Measurements from ENCODE around the gene PRG2.
"Not testable (repeated sequence)": the region's sequence is repeated elsewhere in the genome, so short reads cannot be mapped to it uniquely, and the experiment has no call there.

PRG2 gene

DNA sequence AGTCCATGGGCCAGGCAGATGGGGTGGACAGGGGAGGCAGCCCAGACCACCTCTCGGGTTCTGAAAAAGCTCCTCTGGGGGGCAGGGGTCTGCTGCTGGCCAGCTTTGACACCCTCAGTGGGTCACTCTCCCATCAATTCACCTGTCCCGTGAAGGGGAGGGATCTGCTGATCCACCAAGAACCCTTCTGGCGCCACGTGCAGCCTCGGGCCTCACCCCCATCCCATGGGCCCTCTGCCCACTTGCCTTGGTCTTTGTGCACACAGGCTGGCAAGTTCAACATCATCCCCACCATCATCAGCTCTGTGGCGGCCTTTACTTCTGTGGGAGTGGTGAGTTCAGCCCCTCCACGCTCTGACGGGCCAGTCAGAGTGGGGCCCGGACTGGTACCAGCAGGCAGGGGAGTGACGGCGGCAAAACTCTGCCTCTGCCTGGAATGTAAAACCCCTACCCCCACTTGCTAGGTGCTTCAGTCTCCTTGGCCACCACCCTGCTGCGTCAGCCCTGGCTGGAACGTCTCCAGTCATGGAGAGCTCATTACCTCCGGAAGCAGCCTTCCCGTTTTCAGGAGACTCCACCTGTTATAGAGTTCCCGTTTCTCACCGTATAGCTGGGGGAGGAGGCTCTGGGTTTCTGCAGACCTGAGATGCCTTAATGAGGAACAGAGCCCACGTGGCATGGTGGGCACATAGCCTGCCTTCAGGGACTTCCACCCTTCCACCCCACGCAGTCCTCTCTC is 22.2 kb downstream of the PRG2 start:
- Histone ChIP-seq H3K79me2 (ENCODE audit: control insufficient read depth, insufficient read depth, low read length, unreplicated experiment) (no peaks in the 10 kb centered on the region), H3K27ac (ENCODE audit: low read depth, low read length) (no peak overlapping the region), H3K4me3 (ENCODE audit: low read depth, low read length) (no peak overlapping the region), H3K4me1 (ENCODE audit: control insufficient read depth, insufficient read depth, low read length, unreplicated experiment) (peaks cover 4% of the 10 kb centered on the region), H3K36me3 (ENCODE audit: insufficient read depth, low read length) (no peaks in the 10 kb centered on the region), H2AFZ (ENCODE audit: low read length, unreplicated experiment) (no peak overlapping the region), H3K27me3 (ENCODE audit: insufficient read depth, low read length) (peaks cover 38% of the 10 kb centered on the region)

DNA sequence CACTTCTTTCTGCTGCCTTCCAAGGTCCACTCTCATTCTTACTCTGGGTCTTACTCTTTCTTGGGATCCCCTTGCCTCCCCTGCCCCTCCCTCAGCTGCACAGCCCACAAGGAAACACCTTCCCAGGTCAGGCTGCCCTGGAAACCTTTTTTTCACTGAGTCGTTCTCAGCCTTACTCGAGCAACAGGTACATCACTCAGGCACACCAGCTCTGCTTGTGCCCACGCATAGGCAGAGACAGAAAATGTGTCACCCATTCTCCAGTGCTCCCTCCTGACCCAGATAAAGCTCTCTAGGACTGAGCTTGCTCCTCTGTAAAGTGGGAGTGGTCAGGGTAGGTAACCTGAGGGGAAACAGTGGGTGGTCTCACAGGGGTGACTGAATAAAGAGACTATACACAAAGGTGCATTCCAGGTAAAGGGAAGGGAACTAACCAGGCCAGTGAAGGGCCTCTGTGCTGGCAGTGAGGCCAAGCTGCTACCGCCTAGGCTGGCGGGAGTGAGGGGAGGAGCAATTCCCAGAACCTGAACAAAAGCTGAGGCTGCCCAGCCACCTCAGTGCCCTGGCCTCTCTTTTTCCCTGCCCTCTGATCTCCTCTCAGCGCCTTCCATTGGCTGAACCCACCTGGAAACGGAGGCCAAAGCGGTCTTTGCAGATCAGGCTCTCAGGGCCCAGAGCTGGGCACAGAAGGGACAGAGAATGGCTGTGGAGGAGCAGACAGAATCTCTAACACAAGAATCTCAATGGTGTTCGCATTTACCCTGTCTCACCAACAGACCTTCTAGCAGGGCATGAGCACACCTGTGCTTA is 25.4 kb downstream of the PRG2 start:
- H2AFZ ChIP-seq (ENCODE audit: low read length, unreplicated experiment), result no peak overlapping the region
- no peak overlapping the region for H3K27ac ChIP-seq (ENCODE audit: low read depth, low read length)
- H3K4me3 ChIP-seq (ENCODE audit: low read depth, low read length), result no peak overlapping the region
- H3K4me1 ChIP-seq (ENCODE audit: control insufficient read depth, insufficient read depth, low read length, unreplicated experiment), result peaks cover 3% of the 10 kb centered on the region
- H3K79me2 ChIP-seq (ENCODE audit: control insufficient read depth, insufficient read depth, low read length, unreplicated experiment), result no peaks in the 10 kb centered on the region
- H3K27me3 ChIP-seq (ENCODE audit: insufficient read depth, low read length), result peaks cover 50% of the 10 kb centered on the region
- no peaks in the 10 kb centered on the region for H3K36me3 ChIP-seq (ENCODE audit: insufficient read depth, low read length)

DNA sequence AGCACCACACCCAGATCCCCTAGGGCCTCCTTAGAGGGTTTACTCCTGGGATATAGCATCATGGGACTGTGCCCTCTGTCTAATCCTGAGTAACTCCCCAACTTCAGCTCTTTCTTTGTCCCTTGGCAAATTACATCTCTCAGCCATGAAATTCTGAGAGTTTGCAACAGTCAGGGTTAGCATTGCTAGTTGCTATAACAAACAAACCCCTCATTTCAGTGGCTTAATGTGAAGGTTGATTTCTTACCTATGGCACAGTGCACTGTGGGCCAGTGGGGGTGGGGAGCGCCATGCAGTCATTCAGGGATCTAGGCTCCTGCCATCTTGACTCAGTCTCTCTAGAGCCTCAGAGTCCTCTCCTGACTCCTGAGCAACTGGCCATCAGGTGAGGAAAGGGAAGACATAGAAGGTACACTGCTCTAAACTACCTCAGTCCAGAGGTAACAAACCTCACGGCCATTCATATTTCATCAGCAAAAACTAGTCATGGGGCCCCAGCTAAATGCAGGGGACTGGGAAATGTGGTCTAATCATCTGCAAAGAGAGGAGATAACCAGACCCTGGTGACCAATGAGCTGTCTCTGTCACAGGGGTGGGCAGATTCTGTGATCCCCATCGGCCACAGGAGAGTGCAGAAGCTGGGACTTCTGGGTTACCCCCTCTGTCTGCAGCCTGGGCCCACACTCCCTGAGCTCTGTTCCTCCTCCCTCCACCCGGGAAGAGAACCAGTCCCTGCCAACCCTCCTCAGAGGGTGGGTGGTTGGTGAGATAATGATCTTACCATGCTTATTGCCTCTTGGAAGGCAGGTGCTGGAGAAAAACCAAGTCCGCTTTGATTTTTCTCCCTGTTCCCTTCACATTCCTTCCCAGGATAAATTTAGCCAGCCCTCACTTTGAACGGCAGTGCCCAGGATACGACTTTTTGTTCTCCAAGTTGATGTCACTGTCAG is 27.0 kb downstream of the PRG2 start:
- Histone ChIP-seq H3K36me3 (ENCODE audit: insufficient read depth, low read length) (no peaks in the 10 kb centered on the region), H3K4me3 (ENCODE audit: low read depth, low read length) (no peak overlapping the region), H3K4me1 (ENCODE audit: control insufficient read depth, insufficient read depth, low read length, unreplicated experiment) (no peaks in the 10 kb centered on the region), H3K27ac (ENCODE audit: low read depth, low read length) (no peak overlapping the region), H3K27me3 (ENCODE audit: insufficient read depth, low read length) (peaks cover 50% of the 10 kb centered on the region), H3K79me2 (ENCODE audit: control insufficient read depth, insufficient read depth, low read length, unreplicated experiment) (no peaks in the 10 kb centered on the region), H2AFZ (ENCODE audit: low read length, unreplicated experiment) (no peak overlapping the region)

DNA sequence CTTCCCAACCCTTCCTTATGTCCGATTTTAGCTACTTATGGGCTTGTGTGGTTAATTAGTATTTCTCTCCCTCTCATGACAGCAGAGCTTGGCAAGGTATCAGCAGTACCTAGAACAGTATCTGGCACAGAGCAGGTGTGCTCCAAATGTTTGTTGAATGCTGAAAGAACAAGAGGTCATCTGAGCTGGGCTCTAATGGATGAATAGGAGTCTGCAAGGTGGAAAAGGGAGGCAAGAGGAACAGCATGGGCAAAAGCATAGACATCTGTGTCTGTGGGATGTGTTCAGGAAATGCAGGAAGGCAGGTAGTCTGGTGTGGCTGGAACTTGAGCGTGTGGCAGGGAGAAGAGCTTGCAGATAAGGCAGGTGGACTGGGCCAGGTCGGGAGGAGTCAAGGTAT is 28.5 kb downstream of the PRG2 start:
- Histone ChIP-seq H3K27me3 (ENCODE audit: insufficient read depth, low read length) (peaks cover 47% of the 10 kb centered on the region), H3K4me3 (ENCODE audit: low read depth, low read length) (no peak overlapping the region), H2AFZ (ENCODE audit: low read length, unreplicated experiment) (no peak overlapping the region), H3K79me2 (ENCODE audit: control insufficient read depth, insufficient read depth, low read length, unreplicated experiment) (no peaks in the 10 kb centered on the region), H3K4me1 (ENCODE audit: control insufficient read depth, insufficient read depth, low read length, unreplicated experiment) (no peaks in the 10 kb centered on the region), H3K36me3 (ENCODE audit: insufficient read depth, low read length) (no peaks in the 10 kb centered on the region), H3K27ac (ENCODE audit: low read depth, low read length) (no peak overlapping the region)

DNA sequence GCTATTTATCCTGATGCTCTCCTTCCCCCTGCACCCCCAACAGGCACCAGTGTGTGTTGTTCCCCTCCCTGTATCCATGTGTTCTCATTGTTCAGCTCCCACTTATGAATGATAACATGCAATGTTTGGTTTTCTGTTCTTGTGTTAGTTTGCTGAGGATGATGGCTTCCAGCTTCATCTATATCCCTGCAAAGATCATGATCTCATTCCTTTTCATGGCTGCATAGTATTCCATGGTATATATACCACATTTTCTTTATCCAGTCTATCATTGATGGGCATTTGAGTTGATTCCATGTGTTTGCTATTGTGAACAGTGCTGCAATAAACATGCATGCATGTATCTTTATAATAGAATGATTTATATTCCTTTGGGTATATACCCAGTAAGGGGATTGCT is 29.0 kb downstream of the PRG2 start:
- not testable (repeated sequence) for H3K4me3 ChIP-seq (ENCODE audit: low read depth, low read length); H3K36me3 ChIP-seq (ENCODE audit: insufficient read depth, low read length); H3K4me1 ChIP-seq (ENCODE audit: control insufficient read depth, insufficient read depth, low read length, unreplicated experiment); H3K79me2 ChIP-seq (ENCODE audit: control insufficient read depth, insufficient read depth, low read length, unreplicated experiment); H2AFZ ChIP-seq (ENCODE audit: low read length, unreplicated experiment); H3K27ac ChIP-seq (ENCODE audit: low read depth, low read length)
- H3K27me3 ChIP-seq (ENCODE audit: insufficient read depth, low read length), result peaks cover 45% of the 10 kb centered on the region

DNA sequence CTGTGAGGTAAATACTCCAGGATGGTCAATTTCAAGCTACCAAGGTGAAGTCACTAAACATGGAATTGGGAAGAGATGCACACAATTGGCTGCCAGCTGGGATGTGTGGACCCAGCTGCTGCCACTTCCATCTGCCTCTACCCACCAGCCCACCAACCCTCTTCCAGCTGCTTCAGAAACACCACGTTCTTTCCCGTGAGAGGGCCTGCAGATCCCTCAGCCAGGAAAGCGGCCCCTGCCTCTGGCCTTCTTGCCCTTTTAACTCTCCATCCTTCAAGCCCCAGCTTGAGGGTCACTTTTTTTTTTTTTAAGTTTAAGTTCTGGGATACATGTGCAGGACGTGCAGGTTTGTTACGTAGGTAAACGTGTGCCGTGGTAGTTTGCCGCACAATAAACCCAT is 29.5 kb downstream of the PRG2 start:
- Histone ChIP-seq H3K4me1 (ENCODE audit: control insufficient read depth, insufficient read depth, low read length, unreplicated experiment) (no peaks in the 10 kb centered on the region), H3K36me3 (ENCODE audit: insufficient read depth, low read length) (no peaks in the 10 kb centered on the region), H3K4me3 (ENCODE audit: low read depth, low read length) (no peak overlapping the region), H3K79me2 (ENCODE audit: control insufficient read depth, insufficient read depth, low read length, unreplicated experiment) (no peaks in the 10 kb centered on the region), H3K27me3 (ENCODE audit: insufficient read depth, low read length) (peaks cover 41% of the 10 kb centered on the region), H2AFZ (ENCODE audit: low read length, unreplicated experiment) (no peak overlapping the region), H3K27ac (ENCODE audit: low read depth, low read length) (no peak overlapping the region)

DNA sequence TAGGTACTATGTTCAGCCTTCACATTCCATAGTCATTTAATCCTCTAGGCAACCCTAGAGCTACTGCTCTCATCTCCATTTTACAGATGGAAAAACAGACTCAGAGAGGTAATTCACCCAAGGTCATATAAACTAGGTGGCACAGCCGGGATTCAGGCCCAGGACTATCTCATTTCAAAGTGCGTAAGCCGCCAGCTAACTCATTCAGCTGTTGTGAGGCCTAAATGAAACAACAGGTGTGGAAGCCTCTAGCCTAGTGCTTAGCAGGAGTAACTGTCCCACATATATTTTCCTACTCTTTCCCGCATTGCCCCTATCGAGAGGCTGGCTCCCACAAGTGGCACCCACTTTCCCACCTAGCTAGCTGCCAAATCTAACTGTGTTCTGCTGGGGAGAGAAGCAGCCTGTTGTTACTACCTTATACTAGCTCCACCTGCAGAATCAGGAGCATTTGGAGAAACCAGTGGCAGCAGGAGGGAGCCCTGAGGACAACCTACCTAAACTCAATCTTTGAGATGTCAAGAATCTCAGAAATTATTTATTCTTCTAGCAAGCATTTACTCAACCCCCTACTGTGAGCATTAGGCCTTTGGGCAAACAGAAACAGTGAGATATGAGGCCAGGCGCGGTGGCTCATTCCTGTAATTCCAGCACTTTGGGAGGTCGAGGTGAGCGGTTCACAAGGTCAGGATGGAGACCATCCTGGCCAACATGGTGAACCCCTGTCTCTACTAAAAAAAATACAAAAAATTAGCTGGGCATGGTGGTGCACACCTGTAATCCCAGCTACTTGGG is 30.4 kb downstream of the PRG2 start:
- no peaks in the 10 kb centered on the region for H3K79me2 ChIP-seq (ENCODE audit: control insufficient read depth, insufficient read depth, low read length, unreplicated experiment)
- H3K27me3 ChIP-seq (ENCODE audit: insufficient read depth, low read length), result peaks cover 35% of the 10 kb centered on the region
- no peak overlapping the region for H3K4me3 ChIP-seq (ENCODE audit: low read depth, low read length)
- no peaks in the 10 kb centered on the region for H3K4me1 ChIP-seq (ENCODE audit: control insufficient read depth, insufficient read depth, low read length, unreplicated experiment)
- H2AFZ ChIP-seq (ENCODE audit: low read length, unreplicated experiment), result no peak overlapping the region
- H3K36me3 ChIP-seq (ENCODE audit: insufficient read depth, low read length), result no peaks in the 10 kb centered on the region
- H3K27ac ChIP-seq (ENCODE audit: low read depth, low read length), result no peak overlapping the region

DNA sequence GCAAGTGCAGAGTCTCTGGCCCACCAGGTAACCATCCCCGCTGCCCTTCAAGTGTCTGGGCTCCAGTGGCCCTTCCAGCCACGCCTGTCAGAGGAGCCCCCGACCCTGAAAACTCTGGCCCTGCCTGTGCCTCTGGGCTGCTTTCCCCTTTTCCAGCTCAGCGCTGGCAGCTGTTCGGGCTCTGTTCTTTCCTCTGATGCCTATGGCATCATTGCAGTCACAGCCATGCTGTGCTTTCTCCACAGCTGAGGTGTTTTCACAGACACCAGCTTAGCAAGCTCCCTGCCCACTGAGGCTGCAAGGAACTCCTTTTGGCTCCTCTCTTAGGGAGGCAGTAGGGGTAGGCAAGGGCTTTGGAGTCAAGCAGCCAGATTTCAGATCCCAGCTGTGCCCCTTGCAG is 31.1 kb downstream of the PRG2 start:
- Histone ChIP-seq H3K4me1 (ENCODE audit: control insufficient read depth, insufficient read depth, low read length, unreplicated experiment) (no peaks in the 10 kb centered on the region), H3K36me3 (ENCODE audit: insufficient read depth, low read length) (no peaks in the 10 kb centered on the region), H3K27ac (ENCODE audit: low read depth, low read length) (no peak overlapping the region), H3K4me3 (ENCODE audit: low read depth, low read length) (no peak overlapping the region), H2AFZ (ENCODE audit: low read length, unreplicated experiment) (no peak overlapping the region), H3K79me2 (ENCODE audit: control insufficient read depth, insufficient read depth, low read length, unreplicated experiment) (no peaks in the 10 kb centered on the region), H3K27me3 (ENCODE audit: insufficient read depth, low read length) (peaks cover 28% of the 10 kb centered on the region)

DNA sequence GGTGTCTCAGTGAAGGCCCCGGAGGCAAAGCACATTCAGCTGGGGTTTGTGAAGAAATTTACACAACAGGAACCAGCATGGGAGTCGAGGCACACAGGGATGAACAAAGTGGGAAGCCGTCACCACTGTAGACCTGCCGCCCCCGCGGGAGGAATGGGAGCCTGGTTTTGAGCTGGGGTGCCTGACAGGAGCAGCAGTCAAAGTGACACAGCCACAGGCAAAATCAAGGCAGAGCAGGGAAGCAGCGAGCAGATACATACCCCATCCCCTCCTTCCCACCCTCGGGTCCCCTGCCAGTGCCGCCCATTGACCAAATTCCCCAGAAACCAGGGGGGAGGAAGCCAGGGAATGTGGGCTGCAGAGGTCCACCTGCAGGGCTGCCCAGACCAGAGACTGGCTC is 31.5 kb downstream of the PRG2 start:
- Histone ChIP-seq H3K4me1 (ENCODE audit: control insufficient read depth, insufficient read depth, low read length, unreplicated experiment) (no peaks in the 10 kb centered on the region), H3K27ac (ENCODE audit: low read depth, low read length) (no peak overlapping the region), H3K79me2 (ENCODE audit: control insufficient read depth, insufficient read depth, low read length, unreplicated experiment) (no peaks in the 10 kb centered on the region), H2AFZ (ENCODE audit: low read length, unreplicated experiment) (no peak overlapping the region), H3K36me3 (ENCODE audit: insufficient read depth, low read length) (no peaks in the 10 kb centered on the region), H3K27me3 (ENCODE audit: insufficient read depth, low read length) (peaks cover 24% of the 10 kb centered on the region), H3K4me3 (ENCODE audit: low read depth, low read length) (no peak overlapping the region)

DNA sequence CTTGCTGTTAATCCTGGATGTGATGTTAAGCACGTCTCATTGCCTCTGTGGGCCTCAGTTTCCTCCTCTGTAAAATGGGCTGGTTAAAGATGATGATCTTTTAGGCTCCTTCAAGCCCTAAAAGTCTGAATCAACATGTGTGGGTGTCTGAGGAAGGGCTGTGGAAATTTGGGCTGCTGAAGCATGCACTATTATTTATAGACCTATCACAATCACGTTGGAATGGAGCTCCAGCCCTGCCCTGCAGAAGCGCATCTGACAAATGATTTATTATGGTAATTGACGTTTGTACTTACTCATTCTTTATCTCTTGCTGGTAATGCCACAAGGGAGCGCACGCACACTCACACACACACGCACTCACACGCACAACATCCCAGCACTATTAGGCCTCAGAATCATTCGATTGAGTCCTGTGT is 31.9 kb downstream of the PRG2 start:
- H3K4me3 ChIP-seq (ENCODE audit: low read depth, low read length), result no peak overlapping the region
- H3K27ac ChIP-seq (ENCODE audit: low read depth, low read length), result no peak overlapping the region
- peaks cover 19% of the 10 kb centered on the region for H3K27me3 ChIP-seq (ENCODE audit: insufficient read depth, low read length)
- no peak overlapping the region for H2AFZ ChIP-seq (ENCODE audit: low read length, unreplicated experiment)
- H3K4me1 ChIP-seq (ENCODE audit: control insufficient read depth, insufficient read depth, low read length, unreplicated experiment), result no peaks in the 10 kb centered on the region
- H3K36me3 ChIP-seq (ENCODE audit: insufficient read depth, low read length), result no peaks in the 10 kb centered on the region
- H3K79me2 ChIP-seq (ENCODE audit: control insufficient read depth, insufficient read depth, low read length, unreplicated experiment), result no peaks in the 10 kb centered on the region
